HCT116 (cell line): ENCODE measurements around the gene MLPH. TPM values are rescaled to one million over a fixed set of nuclear protein-coding genes. Genes with fewer than 3 reads are reported as not detected.

Experiments used
- ATAC-seq: fragments of 200-7000 bp; cut with Tn5 transposase; 2 replicates; pipeline ENCODE4 v1.9.1; 2020; ENCODE audit warnings: mild to moderate bottlenecking, moderate library complexity
- BruUV-seq: library from RNA; stranded (reverse); fragments of 400-500 nt; replicated peaks from 2 replicates; lab custom pipeline; 2021; lab: Mats Ljungman, UMichigan
- CTCF ChIA-PET: fragments of 300-600 bp; sonication (Branson Sonifier 250); formaldehyde crosslinking; loops from one replicate; lab custom pipeline; 2021; ENCODE audit warnings: antibody characterized with exemption; lab: Charles Lee
- POLR2A ChIA-PET: fragments of 300-600, 350-600 bp; sonication (Branson Sonifier 250); formaldehyde crosslinking; loops from one replicate; lab custom pipeline; 2021; ENCODE audit warnings: antibody characterized with exemption; lab: Charles Lee
- RAD21 ChIA-PET, 2 experiments: fragments of 300-600 bp; sonication (Branson Sonifier 250); formaldehyde crosslinking; loops; one replicate each; lab custom pipeline; 2023; ENCODE audit warnings: low total read pairs in 2 of 2; ENCODE audit not compliant: uncharacterized antibody in 2 of 2, unreplicated experiment in 2 of 2, low non-redundant PET in 1 of 2; lab: Charles Lee
- DNase-seq: peaks from one replicate; pipeline ENCODE4 v3.0.0-alpha.2; 2010; ENCODE audit warnings: low read depth, low spot score
- H2AFZ ChIP-seq: fragments of 200-600 bp; shearing (Covaris generic), sonication (generic); 2 replicates; pipeline ENCODE4 v1.6.1; 2017; ENCODE audit warnings: low read depth, mixed run types, mixed read lengths, antibody characterized with exemption, low read length; ENCODE audit not compliant: poor library complexity, severe bottlenecking
- H3K27ac ChIP-seq: 2 replicates; pipeline ENCODE4 v1.5.1; 2012; ENCODE audit warnings: low read depth, low read length
- H3K27me3 ChIP-seq: fragments of 200-600 bp; sonication (generic); 2 replicates; pipeline ENCODE4 v1.6.1; 2016; ENCODE audit warnings: mixed run types, low read length, mixed read lengths; ENCODE audit not compliant: insufficient read depth
- H3K36me3 ChIP-seq, 2 experiments: fragments of 200-500 bp in 1 of 2; fragments of 200-600 bp in 1 of 2; sonication (Bioruptor generic) in 1 of 2; sonication (generic) in 1 of 2; 2 replicates each; pipeline versions ENCODE4 v1.5.1 to v1.6.1; 2014 to 2016; ENCODE audit warnings: low read length in 2 of 2, inconsistent platforms in 1 of 2, mixed read lengths in 1 of 2, mixed run types in 1 of 2; ENCODE audit not compliant: insufficient read depth in 2 of 2, control insufficient read depth in 1 of 2
- H3K4me1 ChIP-seq, 2 experiments: fragments of 200-600 bp in 1 of 2; sonication (generic) in 1 of 2; 2 replicates each; pipeline versions ENCODE4 v1.5.1 to v1.6.1; 2012 to 2017; ENCODE audit warnings: low read length in 2 of 2, inconsistent platforms in 1 of 2, mild to moderate bottlenecking in 1 of 2, mixed read lengths in 1 of 2, mixed run types in 1 of 2, moderate library complexity in 1 of 2; ENCODE audit not compliant: insufficient read depth in 2 of 2, control insufficient read depth in 1 of 2
- H3K4me2 ChIP-seq: fragments of 200-600 bp; sonication (generic); 2 replicates; pipeline ENCODE4 v1.6.1; 2017; ENCODE audit warnings: mixed run types, low read length, mixed read lengths
- H3K4me3 ChIP-seq, 2 experiments: fragments of 200-600 bp in 1 of 2; sonication (generic) in 1 of 2; replicated peaks in 1 of 2; 2 replicates each; pipeline ENCODE4 v1.5.1; 2011 to 2016; ENCODE audit warnings: low read length in 2 of 2, control low read depth in 1 of 2, low read depth in 1 of 2, mild to moderate bottlenecking in 1 of 2, mixed read lengths in 1 of 2, mixed run types in 1 of 2
- H3K79me2 ChIP-seq: fragments of 200-600 bp; sonication (generic); 2 replicates; pipeline ENCODE4 v1.6.1; 2017; ENCODE audit warnings: mild to moderate bottlenecking, mixed run types, low read length, moderate library complexity, mixed read lengths; ENCODE audit not compliant: insufficient read depth
- H3K9ac ChIP-seq: fragments of 200-600 bp; sonication (generic); 2 replicates; pipeline ENCODE4 v1.6.1; 2016; ENCODE audit warnings: low read length, mixed read lengths
- H3K9me2 ChIP-seq: fragments of 200-600 bp; sonication (generic), shearing (Covaris generic); 2 replicates; pipeline ENCODE4 v1.6.1; 2017; ENCODE audit warnings: mixed run types, mild to moderate bottlenecking, moderate library complexity; ENCODE audit not compliant: insufficient read depth
- H3K9me3 ChIP-seq, 2 experiments: fragments of 200-500 bp in 1 of 2; fragments of 200-600 bp in 1 of 2; sonication (Bioruptor generic) in 1 of 2; sonication (generic) in 1 of 2; 2 replicates each; pipeline ENCODE4 v1.6.1; 2014 to 2017; ENCODE audit warnings: low read length in 2 of 2, mixed read lengths in 2 of 2, inconsistent platforms in 1 of 2, low read depth in 1 of 2, mild to moderate bottlenecking in 1 of 2, mixed run types in 1 of 2, moderate library complexity in 1 of 2; ENCODE audit not compliant: control insufficient read depth in 1 of 2, insufficient read depth in 1 of 2
- H4K20me1 ChIP-seq: fragments of 200-600 bp; sonication (generic), shearing (Covaris generic); 2 replicates; pipeline ENCODE4 v1.6.1; 2017; ENCODE audit warnings: mixed run types, mild to moderate bottlenecking, moderate library complexity; ENCODE audit not compliant: insufficient read depth
- CBX3 ChIP-seq: IDR thresholded peaks from 2 replicates; pipeline ENCODE4 v1.6.1; 2012; ENCODE audit warnings: low read depth
- EZH2 ChIP-seq: fragments of 200-600 bp; sonication (generic); IDR thresholded peaks from 2 replicates; pipeline ENCODE4 v1.6.1; 2017; ENCODE audit warnings: antibody characterized with exemption, mixed run types
- TCF7L2 ChIP-seq: IDR thresholded peaks from 2 replicates; pipeline ENCODE4 v1.7.0; 2011; ENCODE audit warnings: borderline replicate concordance, inconsistent platforms; ENCODE audit not compliant: insufficient read depth, insufficient read length; ENCODE audit errors: extremely low read depth
- YY1 ChIP-seq: IDR thresholded peaks from 2 replicates; pipeline ENCODE4 v1.6.1; 2011; ENCODE audit warnings: low read length, low read depth, moderate library complexity, mild to moderate bottlenecking; ENCODE audit not compliant: insufficient replicate concordance; ENCODE audit errors: extremely low read depth
- intact Hi-C: fragments of 100-400 bp; cut with micrococcal nuclease; formaldehyde crosslinking; loops from 2 replicates; pipeline ENCODE4 v1.10.0; 2022
- total RNA-seq: library from RNA; stranded (reverse); gene quantifications from one replicate; pipeline ENCODE4 v1.2.1, GENCODE V29; 2021; ENCODE audit not compliant: unreplicated experiment
- TF ChIP-seq, protein P1 (sequence below), 3 experiments: fragments of 200-600 bp in 1 of 3; sonication (generic) in 1 of 3; IDR thresholded peaks in 2 of 3; conservative IDR thresholded peaks in 1 of 3; 2 replicates each; pipeline ENCODE4 v1.5.1; 2012 to 2017; ENCODE audit warnings: low read depth in 2 of 3, low read length in 2 of 3, antibody characterized with exemption in 1 of 3, borderline replicate concordance in 1 of 3, control low read depth in 1 of 3, mild to moderate bottlenecking in 1 of 3, mixed read lengths in 1 of 3, mixed run types in 1 of 3, moderate library complexity in 1 of 3; ENCODE audit not compliant: insufficient read depth in 1 of 3
- TF ChIP-seq, protein P2 (sequence below): IDR thresholded peaks from 2 replicates; pipeline ENCODE4 v1.6.1; 2012; ENCODE audit warnings: low read depth

The MLPH gene
- total RNA-seq, 1 experiment from 2014 or later = 81.4 TPM

DNA sequence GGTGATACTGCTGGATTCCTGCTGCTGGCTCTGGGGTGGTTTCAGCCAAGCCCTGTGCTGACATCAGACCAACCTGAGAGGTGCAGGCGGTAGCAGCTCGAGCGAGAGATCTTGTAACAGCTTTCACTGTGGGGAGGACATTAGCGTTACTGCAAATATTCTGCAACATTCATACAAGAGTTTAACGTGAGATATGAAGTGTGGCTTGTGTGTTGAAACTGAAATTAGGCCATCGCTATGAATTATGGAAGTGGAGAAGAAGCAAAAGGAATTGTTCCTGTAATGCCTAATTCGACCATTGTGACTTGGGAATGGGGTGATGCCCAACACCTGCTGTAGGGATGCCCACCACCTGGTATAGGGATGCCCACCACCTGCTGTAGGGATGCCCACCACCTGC lies 6.5 kb upstream of the MLPH start (continued):
- TF ChIP-seq, protein P1, sequence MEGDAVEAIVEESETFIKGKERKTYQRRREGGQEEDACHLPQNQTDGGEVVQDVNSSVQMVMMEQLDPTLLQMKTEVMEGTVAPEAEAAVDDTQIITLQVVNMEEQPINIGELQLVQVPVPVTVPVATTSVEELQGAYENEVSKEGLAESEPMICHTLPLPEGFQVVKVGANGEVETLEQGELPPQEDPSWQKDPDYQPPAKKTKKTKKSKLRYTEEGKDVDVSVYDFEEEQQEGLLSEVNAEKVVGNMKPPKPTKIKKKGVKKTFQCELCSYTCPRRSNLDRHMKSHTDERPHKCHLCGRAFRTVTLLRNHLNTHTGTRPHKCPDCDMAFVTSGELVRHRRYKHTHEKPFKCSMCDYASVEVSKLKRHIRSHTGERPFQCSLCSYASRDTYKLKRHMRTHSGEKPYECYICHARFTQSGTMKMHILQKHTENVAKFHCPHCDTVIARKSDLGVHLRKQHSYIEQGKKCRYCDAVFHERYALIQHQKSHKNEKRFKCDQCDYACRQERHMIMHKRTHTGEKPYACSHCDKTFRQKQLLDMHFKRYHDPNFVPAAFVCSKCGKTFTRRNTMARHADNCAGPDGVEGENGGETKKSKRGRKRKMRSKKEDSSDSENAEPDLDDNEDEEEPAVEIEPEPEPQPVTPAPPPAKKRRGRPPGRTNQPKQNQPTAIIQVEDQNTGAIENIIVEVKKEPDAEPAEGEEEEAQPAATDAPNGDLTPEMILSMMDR (IDR thresholded peaks at IDR 0.05 in 2 of 3, conservative IDR thresholded peaks at IDR 0.05 in 1 of 3; ENCODE audit: borderline replicate concordance in 1 of 3, insufficient read depth in 1 of 3, low read depth in 2 of 3, low read length in 2 of 3) = no peak
- TF ChIP-seq, all 23 proteins: peak for 0

DNA sequence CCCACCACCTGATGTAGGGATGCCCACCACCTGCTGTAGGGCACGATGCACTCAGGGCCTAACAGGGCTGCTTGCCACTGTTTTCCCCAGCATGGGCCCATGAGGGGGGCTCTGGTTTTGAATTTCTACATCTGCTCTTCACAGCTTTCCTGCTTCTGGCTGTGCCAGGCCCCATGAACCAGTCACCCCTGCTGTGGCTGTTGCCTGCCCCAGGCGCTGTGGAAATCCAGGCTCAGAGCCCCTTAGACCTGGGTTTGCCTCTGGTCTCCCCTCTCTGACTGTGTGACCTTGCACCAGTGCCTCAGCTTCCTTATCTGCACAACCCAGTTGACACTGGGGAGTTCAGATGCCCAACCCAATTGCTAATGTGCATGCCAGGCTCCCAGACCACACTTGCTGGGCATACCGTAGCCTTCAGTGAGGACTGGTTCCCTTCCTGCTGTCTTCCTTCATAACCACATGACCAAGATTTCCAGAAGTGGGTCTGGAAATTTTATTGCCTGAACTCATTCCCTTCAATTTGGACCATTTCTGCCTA lies 6.0 kb upstream of the MLPH start:
- ChIA-PET POLR2A (no interaction called here), RAD21 (no interaction called here)
- H4K20me1 ChIP-seq = no peaks in the 10 kb centered on the region
- no peaks in the 10 kb centered on the region for H3K9me2 ChIP-seq
- no peaks in the 10 kb centered on the region for H3K9me3 ChIP-seq
- no peak overlapping the region for H3K27ac ChIP-seq
- H3K79me2 ChIP-seq = no peaks in the 10 kb centered on the region
- TF ChIP-seq, protein P2, sequence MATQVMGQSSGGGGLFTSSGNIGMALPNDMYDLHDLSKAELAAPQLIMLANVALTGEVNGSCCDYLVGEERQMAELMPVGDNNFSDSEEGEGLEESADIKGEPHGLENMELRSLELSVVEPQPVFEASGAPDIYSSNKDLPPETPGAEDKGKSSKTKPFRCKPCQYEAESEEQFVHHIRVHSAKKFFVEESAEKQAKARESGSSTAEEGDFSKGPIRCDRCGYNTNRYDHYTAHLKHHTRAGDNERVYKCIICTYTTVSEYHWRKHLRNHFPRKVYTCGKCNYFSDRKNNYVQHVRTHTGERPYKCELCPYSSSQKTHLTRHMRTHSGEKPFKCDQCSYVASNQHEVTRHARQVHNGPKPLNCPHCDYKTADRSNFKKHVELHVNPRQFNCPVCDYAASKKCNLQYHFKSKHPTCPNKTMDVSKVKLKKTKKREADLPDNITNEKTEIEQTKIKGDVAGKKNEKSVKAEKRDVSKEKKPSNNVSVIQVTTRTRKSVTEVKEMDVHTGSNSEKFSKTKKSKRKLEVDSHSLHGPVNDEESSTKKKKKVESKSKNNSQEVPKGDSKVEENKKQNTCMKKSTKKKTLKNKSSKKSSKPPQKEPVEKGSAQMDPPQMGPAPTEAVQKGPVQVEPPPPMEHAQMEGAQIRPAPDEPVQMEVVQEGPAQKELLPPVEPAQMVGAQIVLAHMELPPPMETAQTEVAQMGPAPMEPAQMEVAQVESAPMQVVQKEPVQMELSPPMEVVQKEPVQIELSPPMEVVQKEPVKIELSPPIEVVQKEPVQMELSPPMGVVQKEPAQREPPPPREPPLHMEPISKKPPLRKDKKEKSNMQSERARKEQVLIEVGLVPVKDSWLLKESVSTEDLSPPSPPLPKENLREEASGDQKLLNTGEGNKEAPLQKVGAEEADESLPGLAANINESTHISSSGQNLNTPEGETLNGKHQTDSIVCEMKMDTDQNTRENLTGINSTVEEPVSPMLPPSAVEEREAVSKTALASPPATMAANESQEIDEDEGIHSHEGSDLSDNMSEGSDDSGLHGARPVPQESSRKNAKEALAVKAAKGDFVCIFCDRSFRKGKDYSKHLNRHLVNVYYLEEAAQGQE = no peak
- TF ChIP-seq YY1 (no peak), TCF7L2 (no peak), EZH2 (no peak), CBX3 (no peak)
- TF ChIP-seq, all 23 proteins: peak for 0
- Histone ChIP-seq H3K9ac (no peak overlapping the region), H2AFZ (no peak overlapping the region), H3K36me3 (no peaks in the 10 kb centered on the region), H3K4me3 (no peak overlapping the region), H3K27me3 (no peaks in the 10 kb centered on the region), H3K4me1 (peaks cover 4 to 29% of the 10 kb centered on the region in 2 experiments; a peak in 3 of 4 replicates), H3K4me2 (no peak overlapping the region)
- no peak for DNase-seq
- intact Hi-C loops = no loop called here
- no peak for ATAC-seq
- no TSS peak for BruUV-seq
- CTCF ChIA-PET = interaction anchor here (1.4 to 1.7 kb wide), 2 partner anchors 10 to 91 kb away, joined by 3 to 4 read pairs; no protein-coding TSS in a partner anchor
